H9 (cell line): ENCODE results near the gene DHRS4L2. TPM values are rescaled to one million over a fixed set of nuclear protein-coding genes. Genes with fewer than 3 reads are reported as not detected.

Experiments used
- DNase-seq: peaks from one replicate; pipeline ENCODE4 v3.0.0-alpha.2; 2017
- H2AFZ ChIP-seq: one replicate; pipeline ENCODE4 v1.6.1; 2013; ENCODE audit warnings: mild to moderate bottlenecking, low read length, control low read depth, moderate library complexity
- H2AK5ac ChIP-seq: 2 replicates; pipeline ENCODE4 v1.6.1; 2013; ENCODE audit warnings: low read length, control low read depth, mixed read lengths; ENCODE audit not compliant: insufficient read length
- H2BK120ac ChIP-seq: one replicate; pipeline ENCODE4 v1.6.1; 2013; ENCODE audit warnings: low read depth, mild to moderate bottlenecking, low read length, control low read depth, inconsistent platforms; ENCODE audit not compliant: poor library complexity, severe bottlenecking
- H2BK12ac ChIP-seq: 2 replicates; pipeline ENCODE4 v1.6.1; 2013; ENCODE audit warnings: low read length, control low read depth, mixed read lengths, low read depth; ENCODE audit not compliant: insufficient read length
- H2BK15ac ChIP-seq: 2 replicates; pipeline ENCODE4 v1.6.1; 2013; ENCODE audit warnings: low read depth, low read length, control low read depth
- H2BK20ac ChIP-seq: one replicate; pipeline ENCODE4 v1.6.1; 2013; ENCODE audit warnings: low read depth, mild to moderate bottlenecking, low read length, control low read depth, inconsistent platforms; ENCODE audit not compliant: poor library complexity, severe bottlenecking
- H2BK5ac ChIP-seq: 2 replicates; pipeline ENCODE4 v1.6.1; 2013; ENCODE audit warnings: low read length, control low read depth, mixed read lengths; ENCODE audit not compliant: insufficient read length
- H3K14ac ChIP-seq: 2 replicates; pipeline ENCODE4 v1.6.1; 2013; ENCODE audit warnings: low read length, control low read depth; ENCODE audit not compliant: insufficient read depth
- H3K18ac ChIP-seq: 2 replicates; pipeline ENCODE4 v1.6.1; 2013; ENCODE audit warnings: low read depth, mild to moderate bottlenecking, mixed read lengths, low read length, control low read depth; ENCODE audit not compliant: insufficient read length
- H3K23ac ChIP-seq: 2 replicates; pipeline ENCODE4 v1.6.1; 2013; ENCODE audit warnings: low read length, control low read depth, mixed read lengths, low read depth; ENCODE audit not compliant: insufficient read length
- H3K23me2 ChIP-seq: 2 replicates; pipeline ENCODE4 v1.6.1; 2013; ENCODE audit warnings: low read depth, mild to moderate bottlenecking, mixed read lengths, low read length, control low read depth; ENCODE audit not compliant: insufficient read length, poor library complexity, severe bottlenecking
- H3K27ac ChIP-seq: 2 replicates; pipeline ENCODE4 v1.5.1; 2013; ENCODE audit warnings: low read length, control low read depth, mixed read lengths, low read depth; ENCODE audit not compliant: insufficient read length
- H3K27me3 ChIP-seq: 2 replicates; pipeline ENCODE4 v1.6.1; 2013; ENCODE audit warnings: low read length, control low read depth, inconsistent platforms; ENCODE audit not compliant: insufficient read depth
- H3K4ac ChIP-seq: 2 replicates; pipeline ENCODE4 v1.6.1; 2013; ENCODE audit warnings: low read depth, mild to moderate bottlenecking, control low read depth, inconsistent platforms, low read length, moderate library complexity
- H3K4me1 ChIP-seq: 2 replicates; pipeline ENCODE4 v1.6.1; 2013; ENCODE audit warnings: low read length, control low read depth, inconsistent platforms; ENCODE audit not compliant: insufficient read depth
- H3K4me2 ChIP-seq: 2 replicates; pipeline ENCODE4 v1.6.1; 2013; ENCODE audit warnings: low read length, control low read depth, mixed read lengths; ENCODE audit not compliant: insufficient read length, insufficient read depth
- H3K56ac ChIP-seq: 2 replicates; pipeline ENCODE4 v1.6.1; 2013; ENCODE audit warnings: low read depth, mild to moderate bottlenecking, mixed read lengths, low read length, control low read depth; ENCODE audit not compliant: insufficient read length
- H3K79me1 ChIP-seq: 2 replicates; pipeline ENCODE4 v1.6.1; 2013; ENCODE audit warnings: low read depth, mild to moderate bottlenecking, moderate library complexity, low read length, control low read depth, inconsistent platforms; ENCODE audit not compliant: insufficient read depth, poor library complexity, severe bottlenecking
- H3K79me2 ChIP-seq: 2 replicates; pipeline ENCODE4 v1.6.1; 2013; ENCODE audit warnings: low read length, control low read depth, inconsistent platforms; ENCODE audit not compliant: insufficient read depth
- H3K9ac ChIP-seq: 2 replicates; pipeline ENCODE4 v1.6.1; 2013; ENCODE audit warnings: low read length, control low read depth, mixed read lengths; ENCODE audit not compliant: insufficient read length; ENCODE audit errors: extremely low read depth
- H3K9me3 ChIP-seq: one replicate; pipeline ENCODE4 v1.6.1; 2013; ENCODE audit warnings: low read depth, low read length, inconsistent platforms; ENCODE audit not compliant: control insufficient read depth
- H3T11ph ChIP-seq: one replicate; pipeline ENCODE4 v1.6.1; 2013; ENCODE audit warnings: mild to moderate bottlenecking, low read length, control low read depth, inconsistent platforms
- H4K20me1 ChIP-seq: one replicate; pipeline ENCODE4 v1.6.1; 2013; ENCODE audit not compliant: control insufficient read depth, insufficient read length, insufficient read depth
- H4K5ac ChIP-seq: 2 replicates; pipeline ENCODE4 v1.6.1; 2013; ENCODE audit warnings: low read depth, mild to moderate bottlenecking, mixed read lengths, low read length, control low read depth; ENCODE audit not compliant: insufficient read length
- H4K8ac ChIP-seq: replicated peaks from 2 replicates; pipeline ENCODE4 v1.6.1; 2013; ENCODE audit warnings: low read length, control low read depth, mixed read lengths, low read depth; ENCODE audit not compliant: insufficient read length
- H4K91ac ChIP-seq: 2 replicates; pipeline ENCODE4 v1.6.1; 2013; ENCODE audit warnings: low read depth, mild to moderate bottlenecking, moderate library complexity, mixed read lengths, low read length, control low read depth; ENCODE audit not compliant: insufficient read length
- H3K27ac Mint-ChIP-seq, 3 experiments: 2 replicates in 2 of 3; 3 replicates in 1 of 3; pipeline ENCODE4 v1.8.0; 2020 to 2021; ENCODE audit warnings: mixed read lengths in 3 of 3, mild to moderate bottlenecking in 1 of 3, moderate library complexity in 1 of 3
- H3K27me3 Mint-ChIP-seq: 2 replicates; pipeline ENCODE4 v1.8.0; 2021; ENCODE audit warnings: low read depth, mild to moderate bottlenecking, moderate library complexity, mixed read lengths
- H3K36me3 Mint-ChIP-seq, 3 experiments: 2 replicates in 2 of 3; 3 replicates in 1 of 3; pipeline ENCODE4 v1.8.0; 2020 to 2021; ENCODE audit warnings: low read depth in 3 of 3, mixed read lengths in 3 of 3; ENCODE audit not compliant: insufficient read depth in 1 of 3
- H3K4me1 Mint-ChIP-seq, 2 experiments: 2 replicates each; pipeline ENCODE4 v1.8.0; 2020; ENCODE audit warnings: mixed read lengths in 2 of 2
- H3K4me3 Mint-ChIP-seq, 2 experiments: 2 replicates in 1 of 2; 3 replicates in 1 of 2; pipeline ENCODE4 v1.8.0; 2020 to 2021; ENCODE audit warnings: mild to moderate bottlenecking in 2 of 2, mixed read lengths in 2 of 2, moderate library complexity in 1 of 2
- H3K9me3 Mint-ChIP-seq, 2 experiments: 2 replicates in 1 of 2; 3 replicates in 1 of 2; pipeline ENCODE4 v1.8.0; 2020; ENCODE audit warnings: mild to moderate bottlenecking in 2 of 2, mixed read lengths in 2 of 2, moderate library complexity in 1 of 2
- CTCF ChIP-seq: fragments of 200-600 bp; sonication (generic); conservative IDR thresholded peaks from 3 replicates; pipeline ENCODE4 v1.8.0; 2021; ENCODE audit warnings: antibody characterized with exemption, mild to moderate bottlenecking
- WGBS: extraction: QIAGEN DNeasy Blood & Tissue Kit; methylation state at CpG from one replicate; pipeline ENCODE4 v1.1.7; 2013; ENCODE audit warnings: missing lambda C conversion rate, low lambda C conversion rate, mixed read lengths; ENCODE audit not compliant: insufficient read length; ENCODE audit errors: extremely low coverage; 5-methylcytosine and 5-hydroxymethylcytosine counted together
- total RNA-seq: library from RNA; stranded (reverse); gene quantifications from 2 replicates; pipeline ENCODE4 v1.2.1, GENCODE V29; 2021

The DHRS4L2 gene
- total RNA-seq, 1 experiment from 2014 or later, result 10.2 TPM

GRCh38 chr14:24054324-24054641, 65.6 kb downstream of the DHRS4L2 start:
- no peak overlapping the region for H2BK12ac ChIP-seq
- H4K5ac ChIP-seq, result no peak overlapping the region
- H4K20me1 ChIP-seq, result peaks cover 2% of the 10 kb centered on the region
- H3K79me2 ChIP-seq, result no peaks in the 10 kb centered on the region
- no peaks in the 10 kb centered on the region for H3K79me1 ChIP-seq
- no peak overlapping the region for H2AFZ ChIP-seq
- H3K27me3 Mint-ChIP-seq, result peaks cover 5% of the 10 kb centered on the region
- DNase-seq, result no peak
- no peaks in the 10 kb centered on the region for H3K9me3 ChIP-seq
- H3K27me3 ChIP-seq, result no peaks in the 10 kb centered on the region
- no peak overlapping the region for H3K4me3 Mint-ChIP-seq
- no peak overlapping the region for H3K18ac ChIP-seq
- H3K4ac ChIP-seq, result no peak overlapping the region
- peaks cover 0 to 6% (median 3%) of the 10 kb centered on the region in 3 experiments; a peak in 5 of 7 replicates for H3K36me3 Mint-ChIP-seq
- no peak overlapping the region for H3K27ac Mint-ChIP-seq
- H3K23ac ChIP-seq, result no peak overlapping the region
- no peak overlapping the region for H2BK120ac ChIP-seq
- no peak overlapping the region for H3K56ac ChIP-seq
- H3K9me3 Mint-ChIP-seq, result no peaks in the 10 kb centered on the region; a peak in 1 of 5 replicates
- no peak overlapping the region for H3K27ac ChIP-seq
- H3T11ph ChIP-seq, result no peak overlapping the region
- H2BK5ac ChIP-seq, result no peak overlapping the region
- H3K23me2 ChIP-seq, result peaks cover 8% of the 10 kb centered on the region
- WGBS, result no CpG with 5 or more reads among the region's 6 CpGs
- no peak overlapping the region for H3K9ac ChIP-seq
- no peak overlapping the region for H2BK20ac ChIP-seq
- TF ChIP-seq CTCF, result no peak
- H3K14ac ChIP-seq, result no peak overlapping the region
- H4K91ac ChIP-seq, result no peak overlapping the region
- H3K4me1 Mint-ChIP-seq, result peaks cover 18 to 28% of the 10 kb centered on the region in 2 experiments
- no peak overlapping the region for H4K8ac ChIP-seq
- H2BK15ac ChIP-seq, result no peak overlapping the region
- H2AK5ac ChIP-seq, result no peak overlapping the region
- no peak overlapping the region for H3K4me2 ChIP-seq
- H3K4me1 ChIP-seq, result no peaks in the 10 kb centered on the region
